A549 (cell line): ENCODE measurements around the gene GLDC.

Experiments used
- BCL3 ChIP-seq: fragments of >200 bp; sonication (Bioruptor Twin); formaldehyde crosslinking; IDR thresholded peaks from 3 replicates; pipeline ENCODE4 v1.6.1; 2016
- CBX2 ChIP-seq: fragments of 200-600 bp; sonication (generic); IDR thresholded peaks from 2 replicates; pipeline ENCODE4 v1.6.1; 2016; ENCODE audit warnings: low read depth, mild to moderate bottlenecking, borderline replicate concordance
- CTCF ChIP-seq: fragments of >200 bp; sonication (Bioruptor Twin); formaldehyde crosslinking; IDR thresholded peaks from 3 replicates; pipeline ENCODE4 v1.5.1; 2016
- EP300 ChIP-seq, 2 experiments: fragments of >200 bp; sonication (Bioruptor Twin); formaldehyde crosslinking; IDR thresholded peaks; 2 replicates in 1 of 2; 3 replicates in 1 of 2; pipeline ENCODE4 v1.6.1; 2016 to 2017
- JUN ChIP-seq, 2 experiments: fragments of >200 bp; sonication (Bioruptor Twin); formaldehyde crosslinking; IDR thresholded peaks; 2 replicates in 1 of 2; 3 replicates in 1 of 2; pipeline ENCODE4 v1.6.1; 2016 to 2017
- KDM1A ChIP-seq: fragments of 200-600 bp; sonication (generic); IDR thresholded peaks from 2 replicates; pipeline ENCODE4 v1.6.1; 2016; ENCODE audit warnings: low read depth, mild to moderate bottlenecking
- KDM5A ChIP-seq: fragments of 200-600 bp; sonication (generic); IDR thresholded peaks from 2 replicates; pipeline ENCODE4 v1.6.1; 2016; ENCODE audit warnings: antibody characterized with exemption, mild to moderate bottlenecking
- MAX ChIP-seq: IDR thresholded peaks from 2 replicates; pipeline ENCODE4 v1.6.1; 2012
- POLR2AphosphoS2 ChIP-seq: conservative IDR thresholded peaks from 2 replicates; pipeline ENCODE4 v1.6.1; 2012; ENCODE audit warnings: low read length, improper control_type of control experiment, inconsistent platforms
- SMC3 ChIP-seq: fragments of >200 bp; sonication (Bioruptor Twin); formaldehyde crosslinking; IDR thresholded peaks from 3 replicates; pipeline ENCODE4 v1.6.1; 2018; ENCODE audit warnings: inconsistent platforms
- ZC3H11A ChIP-seq: fragments of 450-650 bp; IDR thresholded peaks from 2 replicates; pipeline ENCODE4 v1.6.1; 2014; ENCODE audit warnings: antibody characterized with exemption, mild to moderate bottlenecking

DNA sequence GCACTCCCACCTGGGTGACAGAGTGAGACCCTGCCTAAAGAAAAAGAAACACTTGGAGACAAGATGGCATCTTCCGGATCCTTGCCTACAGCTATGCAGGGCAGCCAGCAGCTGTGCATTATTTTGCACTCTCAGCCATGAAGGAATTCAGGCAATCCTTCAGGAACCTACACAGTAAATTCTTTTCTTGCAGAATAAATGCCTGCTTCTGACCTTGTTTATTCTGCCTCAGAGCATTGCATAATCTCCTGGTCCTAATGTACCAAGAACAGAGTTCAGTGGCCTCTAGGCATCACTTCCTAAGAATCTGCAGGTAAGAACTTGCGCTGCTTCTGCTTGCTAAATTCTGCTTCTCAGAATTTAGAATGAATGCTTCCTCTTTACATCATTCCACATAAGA, 16.8 kb downstream of the GLDC start:
- TF ChIP-seq MAX (no peak), EP300 (IDR thresholded peaks at IDR 0.05) (no peak), CTCF (no peak), KDM1A (no peak), BCL3 (no peak), POLR2AphosphoS2 (no peak), SMC3 (no peak), JUN (IDR thresholded peaks at IDR 0.05) (no peak), CBX2 (no peak), ZC3H11A (no peak), KDM5A (no peak)
